Activated CD4-positive, alpha-beta T cell treated with anti-CD3 and anti-CD28 coated beads, Interleukin-10, Interleukin-2, amounts not matched to agents 100 ng/mL and 50 ng/mL, durations not matched to agents 16 hours and 8 hours (primary cell): Measurements from ENCODE around the gene PLG.
"Not testable (repeated sequence)": the region's sequence is repeated elsewhere in the genome, so short reads cannot be mapped to it uniquely, and the experiment has no call there.

Experiments used
- DNase-seq: peaks from one replicate; pipeline ENCODE4 v3.0.0-alpha.2; 2020

The PLG gene

GRCh38 chr6:160701918-160702680 lies at the start of gene PLG:
PLG (plus strand) TSS chr6:160702244; CDS start chr6:160702305, 61 bp downstream.
- DNase-seq = not testable (repeated sequence)

DNA sequence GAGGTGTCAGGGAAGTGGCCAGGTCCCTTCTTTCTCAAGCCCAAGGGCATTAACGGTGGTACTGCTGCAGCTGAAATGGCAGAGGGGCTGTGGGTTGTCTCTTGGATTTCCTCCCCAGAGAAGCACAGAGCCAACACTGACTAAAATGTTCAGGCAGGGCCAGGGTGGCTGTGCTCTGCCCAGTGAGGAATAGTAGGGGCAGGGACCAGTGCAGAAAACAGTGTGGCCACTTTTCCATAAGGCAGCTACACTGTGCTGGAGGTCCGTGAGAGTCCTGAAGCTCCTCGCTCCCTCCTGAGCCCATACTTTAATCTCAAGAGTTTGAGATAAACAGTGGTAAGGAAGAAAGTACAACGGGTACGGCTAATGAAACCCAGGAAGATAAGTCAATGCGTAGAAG lies 42.5 kb upstream of the PLG start:
- DNase-seq = no peak

DNA sequence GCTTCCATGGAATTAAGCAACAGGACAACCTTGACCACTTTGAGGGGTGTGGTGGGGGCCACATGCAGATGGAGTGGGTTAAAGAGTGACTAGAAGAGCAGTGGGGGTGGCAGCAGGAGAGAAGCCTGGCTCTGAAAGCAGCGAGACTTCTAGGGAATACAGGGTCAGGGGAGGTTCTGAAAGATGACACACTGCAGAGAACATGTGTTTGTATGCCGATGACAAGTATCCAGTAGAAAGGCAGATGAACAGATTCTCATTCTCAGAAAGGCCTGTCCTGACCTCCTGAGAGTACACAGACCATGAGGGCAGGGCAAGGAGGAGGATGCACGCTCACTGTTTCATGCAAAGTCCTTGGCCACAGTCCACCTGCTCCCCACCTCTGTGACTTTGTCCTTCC lies 40.8 kb upstream of the PLG start:
- no peak for DNase-seq

- DNase-seq = no peak
Measured at GRCh38 chr6:160662429-160662828, 39.6 kb upstream of the PLG start.

DNA sequence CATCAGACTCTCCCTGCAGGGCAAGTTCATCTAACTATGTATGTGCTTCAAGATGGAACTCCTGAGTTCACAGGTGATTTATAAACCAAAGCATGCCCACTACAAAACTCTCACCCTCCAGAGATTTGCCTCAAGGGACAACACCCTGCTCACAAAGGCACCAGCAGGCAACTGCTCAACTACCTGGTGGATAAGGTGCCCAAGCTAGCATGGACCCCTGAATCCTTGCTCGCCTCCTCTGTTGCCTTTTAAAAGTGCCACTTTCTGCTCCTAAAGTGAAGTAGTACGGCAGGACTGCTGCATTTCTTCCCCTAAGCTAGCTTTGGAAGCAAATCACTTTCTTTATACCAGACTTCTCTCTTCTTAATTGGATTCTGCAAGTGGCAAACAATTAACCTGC lies 39.2 kb upstream of the PLG start:
- DNase-seq = no peak

DNA sequence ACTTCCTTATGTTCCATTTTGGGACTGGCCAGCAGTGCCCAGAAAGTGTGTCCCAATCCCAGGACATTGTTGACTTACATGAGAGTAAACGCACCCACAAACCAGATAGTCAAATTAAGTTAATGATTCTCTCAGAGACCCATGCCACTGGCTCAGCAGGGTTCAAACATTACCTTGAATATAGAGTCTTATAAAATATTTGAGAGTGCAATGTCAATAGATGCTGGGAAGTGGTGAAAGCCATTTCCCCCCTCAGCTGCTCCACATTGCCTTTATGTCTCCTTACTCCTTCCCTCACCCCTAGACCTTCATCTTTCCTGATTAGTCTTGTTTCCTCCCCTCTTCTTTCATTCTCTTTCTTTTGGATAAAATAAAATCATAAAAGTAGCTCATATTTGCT lies 37.8 kb upstream of the PLG start, which contains the start of gene LPA:
TSS of gene LPA (minus strand) at position 78 of the 400 bp plus-strand sequence. CDS start at position 17, 61 bp downstream.
- not testable (repeated sequence) for DNase-seq

DNA sequence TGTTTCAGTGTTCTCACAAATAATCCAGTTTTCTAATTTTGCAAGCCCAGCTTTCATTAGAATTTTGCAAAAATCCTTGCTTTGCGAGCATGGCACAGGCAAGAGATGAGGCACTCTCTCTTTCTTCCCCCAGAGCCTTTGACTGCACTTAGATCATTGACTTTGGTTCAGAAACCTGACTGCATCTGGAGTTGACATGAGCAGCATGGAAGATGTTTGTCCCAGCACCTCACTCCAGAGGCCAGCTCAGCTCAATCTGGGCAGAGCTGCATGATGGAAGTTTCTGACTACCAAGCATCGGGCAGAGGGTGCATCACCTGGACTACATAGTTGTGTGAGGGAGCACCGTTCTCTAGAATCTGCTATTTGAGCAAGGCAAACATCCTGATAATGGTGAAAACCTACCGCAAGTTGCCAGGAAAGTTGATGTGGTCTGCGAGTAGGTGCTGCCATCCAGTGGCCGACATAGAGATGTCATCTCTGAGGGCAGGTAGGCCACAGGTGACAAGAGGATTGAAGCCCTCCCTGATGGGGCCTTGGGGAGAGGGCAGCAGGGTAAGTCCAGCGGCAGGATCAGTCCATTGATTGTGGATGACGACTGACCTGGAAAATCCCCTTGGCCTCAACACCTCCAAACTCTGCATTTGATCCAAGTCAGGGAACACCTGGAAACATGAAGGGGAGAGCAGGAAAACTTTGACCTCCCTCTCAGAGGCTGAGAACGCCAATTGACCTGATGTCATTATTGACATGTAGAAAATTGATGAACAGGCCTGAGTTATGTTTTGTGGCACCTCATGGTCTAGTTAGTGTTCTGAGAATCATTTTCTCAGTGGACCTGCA lies 34.2 kb upstream of the PLG start:
- DNase-seq = peak; percentile 48

GRCh38 chr6:160668589-160668988 lies 33.5 kb upstream of the PLG start:
- no peak for DNase-seq

- not testable (repeated sequence) for DNase-seq
Measured at GRCh38 chr6:160676418-160676817, 25.6 kb upstream of the PLG start.

GRCh38 chr6:160678230-160678629 lies 23.8 kb upstream of the PLG start:
- no peak for DNase-seq

- no peak for DNase-seq
Measured at GRCh38 chr6:160678744-160679401, 23.2 kb upstream of the PLG start.

GRCh38 chr6:160679402-160679769 lies 22.7 kb upstream of the PLG start:
- no peak for DNase-seq

DNA sequence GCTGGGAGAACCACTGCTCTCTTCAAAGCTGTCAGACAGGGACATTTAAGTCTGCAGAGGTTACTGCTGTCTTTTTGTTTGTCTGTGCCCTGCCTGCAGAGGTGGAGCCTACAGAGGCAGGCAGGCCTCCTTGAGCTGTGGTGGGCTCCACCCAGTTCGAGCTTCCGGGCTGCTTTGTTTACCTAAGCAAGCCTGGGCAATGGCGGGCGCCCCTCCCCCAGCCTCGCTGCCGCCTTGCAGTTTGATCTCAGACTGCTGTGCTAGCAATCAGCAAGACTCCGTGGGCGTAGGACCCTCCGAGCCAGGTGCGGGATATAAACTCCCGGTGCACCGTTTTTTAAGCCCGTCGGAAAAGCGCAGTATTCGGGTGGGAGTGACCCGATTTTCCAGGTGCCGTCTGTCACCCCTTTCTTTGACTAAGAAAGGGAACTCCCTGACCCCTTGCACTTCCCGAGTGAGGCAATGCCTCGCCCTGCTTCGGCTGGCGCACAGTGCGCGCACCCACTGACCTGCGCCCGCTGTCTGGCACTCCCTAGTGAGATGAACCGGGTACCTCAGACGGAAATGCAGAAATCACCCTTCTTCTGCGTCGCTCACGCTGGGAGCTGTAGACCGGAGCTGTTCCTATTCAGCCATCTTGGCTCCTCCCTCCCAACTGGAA lies 16.8 kb upstream of the PLG start:
- not testable (repeated sequence) for DNase-seq

DNA sequence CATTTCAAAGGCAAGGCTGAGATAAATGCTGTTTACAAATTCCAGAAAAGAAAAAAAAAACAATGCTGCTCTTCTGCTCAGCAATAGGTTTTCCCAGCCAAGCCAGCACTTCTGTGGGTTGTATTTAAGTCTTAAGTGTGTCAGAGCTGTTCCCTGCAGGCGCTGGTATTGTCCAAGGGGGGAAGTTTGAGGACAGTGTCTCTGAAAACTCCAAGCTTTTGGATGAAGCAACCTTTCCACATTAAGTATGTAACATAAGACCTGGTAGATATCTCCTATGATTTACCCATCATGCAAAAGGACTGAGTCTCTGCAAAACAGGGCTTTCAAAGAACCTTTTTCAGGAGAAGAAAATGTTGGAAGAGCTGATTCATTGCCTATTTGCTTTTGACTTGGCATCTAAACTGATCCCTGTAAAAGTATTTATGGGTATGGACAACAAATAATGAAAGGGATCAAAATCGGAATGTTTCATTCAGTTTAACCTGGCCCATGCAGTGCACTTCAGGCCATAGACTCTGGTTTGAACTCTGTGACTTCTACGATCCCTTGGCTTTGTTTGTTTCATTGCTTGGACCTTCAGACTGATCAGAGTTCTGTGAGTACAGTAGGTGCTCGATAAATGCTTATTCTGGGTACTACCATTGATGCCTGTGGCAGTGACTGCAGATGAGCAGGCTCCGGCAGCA lies 16.1 kb upstream of the PLG start:
- no peak for DNase-seq

- no peak for DNase-seq
Measured at GRCh38 chr6:160690458-160690857, 11.6 kb upstream of the PLG start.

GRCh38 chr6:160691617-160692016 lies 10.4 kb upstream of the PLG start:
- no peak for DNase-seq

- no peak for DNase-seq
Measured at GRCh38 chr6:160692369-160692959, 9.6 kb upstream of the PLG start.

- not testable (repeated sequence) for DNase-seq
Measured at GRCh38 chr6:160695025-160695424, 7.0 kb upstream of the PLG start.

DNA sequence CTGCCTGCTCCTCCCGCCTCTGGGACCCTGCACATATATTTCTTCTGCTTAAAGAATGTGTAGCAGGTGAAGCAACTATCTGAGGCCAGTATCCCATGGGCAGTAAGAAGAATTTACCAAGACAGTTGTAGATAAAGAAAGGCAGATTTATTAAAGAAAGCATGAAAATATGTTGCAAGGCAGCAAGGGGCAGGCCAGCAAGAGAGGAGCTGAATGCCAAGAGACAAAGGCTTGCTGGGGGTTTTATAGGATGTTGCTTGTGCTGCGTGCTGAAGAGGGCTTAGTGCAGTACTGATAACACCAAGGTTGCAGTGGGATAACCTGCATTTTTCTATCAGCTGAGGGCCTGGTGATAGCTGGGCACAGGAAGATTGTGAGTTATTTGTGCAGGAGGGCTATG lies 6.4 kb upstream of the PLG start:
- not testable (repeated sequence) for DNase-seq

DNA sequence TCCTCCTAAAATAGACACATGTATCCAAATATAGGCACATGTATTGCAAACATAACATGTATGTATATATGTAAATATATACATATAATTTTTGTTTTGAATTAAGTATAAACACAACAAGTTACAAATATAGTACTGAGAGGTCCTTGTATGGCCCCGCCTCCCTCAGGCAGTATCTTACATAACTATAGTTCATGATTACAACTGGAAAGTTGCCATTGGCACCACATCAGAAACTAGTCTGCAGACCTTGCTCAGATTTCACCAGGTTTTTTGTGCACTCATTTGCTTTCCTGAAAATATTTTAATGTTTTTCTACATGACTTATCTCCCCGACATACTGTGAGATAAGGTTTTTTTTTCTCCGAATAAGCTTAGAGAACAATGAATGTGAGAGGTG lies 5.2 kb upstream of the PLG start:
- DNase-seq = not testable (repeated sequence)

- DNase-seq = no peak
Measured at GRCh38 chr6:160697826-160698225, 4.2 kb upstream of the PLG start.

- not testable (repeated sequence) for DNase-seq
Measured at GRCh38 chr6:160704688-160705087, 2.6 kb downstream of the PLG start.
